Measurements from ENCODE around the gene WDR73. TPM values are rescaled to one million over a fixed set of nuclear protein-coding genes. Genes with fewer than 3 reads are reported as not detected.
"Not testable (repeated sequence)": the region's sequence is repeated elsewhere in the genome, so short reads cannot be mapped to it uniquely, and the experiment has no call there.

The WDR73 gene
- total RNA-seq, 1 donor from 2014 or later, result 13.7 TPM

DNA sequence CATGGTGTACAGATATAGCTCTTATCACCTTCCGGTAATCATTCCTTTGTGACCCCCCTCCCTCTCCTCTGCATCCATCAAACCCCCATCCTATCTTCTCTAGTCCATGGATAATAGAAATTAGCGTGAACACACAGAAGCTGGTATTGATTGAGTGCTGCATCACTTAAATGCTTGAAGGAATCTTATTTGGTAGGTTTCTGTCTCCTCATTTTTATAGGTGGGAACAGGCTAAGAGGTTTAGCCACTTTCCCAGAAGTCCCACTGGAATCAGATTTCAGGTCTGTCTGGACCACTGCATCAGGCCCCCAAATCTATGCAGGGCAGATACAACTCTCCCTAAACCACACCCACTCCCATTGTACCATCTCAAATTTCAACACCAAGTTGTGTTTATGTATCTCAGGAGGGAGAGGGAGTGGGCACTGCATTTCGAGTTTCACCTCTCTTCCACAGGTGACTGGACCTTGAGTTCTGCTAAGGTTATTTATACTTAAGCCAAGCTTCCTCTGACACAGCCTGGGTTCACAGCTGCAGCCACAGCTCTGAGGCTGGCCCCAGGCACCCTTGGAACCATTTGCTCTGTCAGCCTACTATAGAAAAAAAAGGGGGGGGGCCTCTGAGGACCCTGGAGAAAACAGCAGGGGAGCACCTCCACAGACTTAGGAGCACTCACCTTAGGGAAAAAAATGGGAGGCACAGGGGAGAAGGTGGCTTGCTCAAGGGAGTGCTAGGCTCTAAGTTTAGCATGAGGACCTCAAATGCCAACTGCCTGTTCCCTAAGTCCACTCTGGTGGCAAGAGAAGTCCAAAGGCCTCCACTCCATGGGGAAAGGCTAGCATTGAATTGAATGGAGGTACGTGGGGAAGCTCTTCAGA, 6.1 kb upstream of the WDR73 start:
- ATAC-seq (ENCODE audit: poor library complexity) (no peak), DNase-seq (no peak)
- intact Hi-C loops (cut with DNase I), result no loop called here

- DNase-seq (no peak), ATAC-seq (ENCODE audit: poor library complexity) (no peak)
- intact Hi-C loops (cut with DNase I), result no loop called here
These were observed 4.8 kb upstream of the WDR73 start for GRCh38 chr15:84658788-84659411.

DNA sequence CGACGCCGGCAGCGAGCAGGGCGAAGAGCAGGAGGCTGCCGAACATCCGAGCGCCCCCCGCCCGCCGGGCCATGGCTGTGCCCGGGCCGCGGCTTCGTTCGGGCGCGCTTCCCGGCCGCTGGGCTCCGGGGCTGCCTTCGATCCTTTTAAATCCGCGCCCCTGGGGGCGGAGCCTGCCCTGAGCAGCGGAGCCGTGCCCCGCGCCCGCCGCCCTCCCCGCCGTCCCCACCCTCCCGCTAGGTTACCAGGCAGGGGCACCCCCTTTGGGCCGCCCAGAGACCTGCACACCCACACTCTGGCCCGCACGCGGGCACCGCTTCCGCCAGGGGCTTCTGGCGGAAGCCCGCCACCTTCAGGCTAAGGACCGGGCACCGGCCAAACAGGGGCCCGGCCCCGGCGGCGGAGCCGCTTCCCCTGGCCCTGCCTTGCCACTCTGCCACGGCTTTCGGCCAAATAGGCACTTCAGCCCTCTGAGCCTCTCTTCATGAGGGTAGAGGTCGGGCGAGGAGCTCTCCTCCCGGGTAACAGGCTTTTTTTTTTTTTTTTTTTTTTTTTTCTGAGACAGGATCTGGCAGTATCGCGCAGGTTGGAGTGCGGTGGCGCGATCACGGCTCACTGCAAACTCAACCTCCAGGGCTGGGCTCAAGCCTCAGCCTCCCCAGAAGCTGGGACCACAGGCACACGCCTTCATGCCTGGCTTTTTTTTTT, 4.2 kb upstream of the WDR73 start, which contains the start of gene NMB:
NMB (minus strand) TSS at position 120 of the 708 bp plus-strand sequence; CDS start at position 73, 47 bp downstream.
- intact Hi-C loops (cut with DNase I), result no loop called here
- peak; percentile 66 for ATAC-seq (ENCODE audit: poor library complexity)
- DNase-seq, result peak; percentile 85

- intact Hi-C loops (cut with DNase I), result no loop called here
- ATAC-seq (ENCODE audit: poor library complexity), result no peak
- no peak for DNase-seq
These were observed 3.6 kb upstream of the WDR73 start for GRCh38 chr15:84657748-84658079.

DNA sequence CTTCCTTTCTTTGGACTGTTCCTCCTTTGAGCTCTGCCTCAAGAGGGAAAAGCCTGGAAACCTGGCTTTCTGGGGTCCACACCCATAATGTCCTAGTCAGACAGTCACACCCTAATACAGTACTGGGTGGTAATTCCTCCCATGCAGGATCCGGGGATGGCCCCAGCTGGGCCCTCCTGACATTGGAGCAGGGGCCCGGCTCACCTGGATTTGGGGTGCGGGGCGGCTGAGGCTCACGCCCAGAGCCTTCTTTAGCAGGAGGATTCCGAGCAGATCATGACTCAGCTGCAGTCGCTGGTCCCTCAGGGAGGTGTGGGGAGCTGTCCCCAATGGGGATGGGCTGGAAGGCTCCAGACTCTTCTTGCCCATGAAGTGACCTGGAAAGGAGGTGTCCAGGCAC, 2.9 kb upstream of the WDR73 start:
- intact Hi-C loops (cut with DNase I), result no loop called here
- DNase-seq (no peak), ATAC-seq (ENCODE audit: poor library complexity) (no peak)

DNA sequence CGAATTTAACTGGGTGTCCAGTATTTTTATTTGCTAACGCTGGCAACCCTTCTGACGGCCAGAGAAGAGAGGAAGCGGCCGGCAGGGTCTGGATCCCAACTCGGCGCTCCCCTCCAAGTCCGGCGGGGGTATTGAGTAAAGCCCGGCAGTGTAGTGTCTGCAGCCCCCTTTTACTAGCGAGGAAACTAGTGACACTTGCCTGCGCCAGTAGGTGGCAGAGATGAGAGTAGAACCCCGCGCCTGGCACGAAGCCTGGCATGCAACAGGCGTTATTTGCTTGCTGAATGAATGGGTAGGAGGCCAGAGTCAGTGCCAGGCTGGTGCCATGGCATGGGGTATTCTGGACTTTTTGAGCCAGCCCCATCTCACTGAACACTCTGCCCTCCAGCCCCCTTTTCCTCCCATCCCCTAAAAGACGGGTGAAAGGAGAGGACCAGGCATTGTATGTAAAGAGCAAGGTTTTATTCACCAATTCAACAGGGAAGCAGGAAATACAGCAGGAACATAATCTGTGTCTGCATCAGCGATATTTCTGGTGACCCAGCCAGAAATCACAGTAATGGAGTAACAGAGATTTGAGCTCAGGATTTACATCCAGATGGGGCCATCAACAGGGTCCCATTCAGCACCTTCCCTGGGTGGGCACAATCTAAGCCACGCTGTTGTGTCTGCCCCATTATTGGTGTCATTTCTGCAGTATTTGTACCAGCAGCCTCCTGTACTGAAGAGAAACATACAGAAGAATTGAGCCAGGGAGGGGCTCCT, 788 bp upstream of the WDR73 start:
- intact Hi-C loops (cut with DNase I), result no loop called here

GRCh38 chr15:84653584-84653909, 536 bp downstream of the WDR73 start:
- intact Hi-C loops (cut with DNase I), result no loop called here
- no peak for ATAC-seq (ENCODE audit: poor library complexity)
- DNase-seq, result no peak

More for the DNA sequence above, 788 bp upstream of the WDR73 start:
- peak; percentile 64 for ATAC-seq (ENCODE audit: poor library complexity)
- DNase-seq, result peak; percentile 90

DNA sequence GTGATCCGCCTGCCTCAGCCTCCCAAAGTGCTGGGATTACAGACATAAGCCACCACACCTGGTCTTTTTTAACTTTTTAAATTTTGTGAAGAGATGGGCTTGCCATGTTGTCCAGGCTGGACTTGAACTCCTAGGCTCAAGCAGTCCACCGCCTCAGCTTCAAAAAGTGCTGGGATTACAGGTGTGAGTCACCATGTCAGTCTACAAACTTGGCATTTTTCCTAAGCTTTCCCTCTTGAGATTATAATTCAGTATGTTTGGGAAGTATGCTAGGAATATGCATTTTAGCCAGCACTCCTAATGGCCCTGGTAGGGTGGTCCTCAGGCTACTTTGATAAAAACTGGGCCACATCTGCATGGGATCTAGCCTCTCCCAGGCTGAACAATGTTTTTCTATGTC, 4.4 kb downstream of the WDR73 start:
- no peak for DNase-seq
- no peak for ATAC-seq (ENCODE audit: poor library complexity)
- intact Hi-C loops (cut with DNase I), result no loop called here

- intact Hi-C loops (cut with DNase I), result no loop called here
- peak; percentile 84 for DNase-seq
- ATAC-seq (ENCODE audit: poor library complexity), result peak; percentile 58
These were observed 5.5 kb downstream of the WDR73 start for GRCh38 chr15:84648539-84648938.

- ATAC-seq (ENCODE audit: poor library complexity) (no peak), DNase-seq (no peak)
- intact Hi-C loops (cut with DNase I), result no loop called here
These were observed 6.4 kb downstream of the WDR73 start for GRCh38 chr15:84647726-84648125.

DNA sequence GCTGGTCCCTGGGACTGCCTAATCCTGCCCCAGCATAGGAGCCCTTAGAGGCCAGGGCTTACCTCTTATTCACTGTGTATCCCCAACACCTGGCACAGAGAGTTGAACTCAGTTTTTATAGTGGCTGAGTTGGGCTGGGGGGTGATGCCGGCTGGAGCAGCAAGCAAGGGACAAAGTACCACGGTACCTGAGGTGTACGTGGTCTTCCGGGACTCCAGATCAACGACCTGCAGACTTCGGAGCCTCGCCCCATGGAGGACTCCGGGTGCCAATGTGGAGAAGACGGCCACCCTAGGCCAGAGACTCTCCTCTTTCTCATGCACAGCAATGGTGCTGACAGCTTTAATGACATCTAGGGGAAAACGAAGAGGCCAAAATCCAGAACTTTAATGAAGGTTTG, 8.1 kb downstream of the WDR73 start:
- intact Hi-C loops (cut with DNase I), result no loop called here
- ATAC-seq (ENCODE audit: poor library complexity) (no peak), DNase-seq (peak; percentile 26)

DNA sequence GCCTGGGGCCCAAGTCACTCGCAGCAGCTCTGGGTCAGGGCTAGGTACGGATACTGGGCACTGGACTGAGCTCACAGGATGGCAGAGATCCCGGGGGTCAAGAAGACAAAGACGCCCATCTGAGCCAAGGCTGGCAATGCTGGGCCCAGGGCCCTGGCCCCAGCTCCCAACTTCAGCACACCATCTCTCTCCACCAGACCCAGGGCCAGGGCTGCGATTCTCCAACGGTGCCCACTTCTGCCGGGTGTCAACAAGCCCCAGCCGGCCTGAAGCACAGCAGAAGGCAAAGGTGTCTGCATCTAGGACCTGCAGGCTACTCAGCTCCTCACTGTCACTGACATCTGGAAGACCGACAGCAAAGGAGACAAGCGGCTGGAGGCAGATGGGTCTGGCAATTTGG, 8.6 kb downstream of the WDR73 start:
- no peak for ATAC-seq (ENCODE audit: poor library complexity)
- DNase-seq, result peak; percentile 34
- intact Hi-C loops (cut with DNase I), result no loop called here

DNA sequence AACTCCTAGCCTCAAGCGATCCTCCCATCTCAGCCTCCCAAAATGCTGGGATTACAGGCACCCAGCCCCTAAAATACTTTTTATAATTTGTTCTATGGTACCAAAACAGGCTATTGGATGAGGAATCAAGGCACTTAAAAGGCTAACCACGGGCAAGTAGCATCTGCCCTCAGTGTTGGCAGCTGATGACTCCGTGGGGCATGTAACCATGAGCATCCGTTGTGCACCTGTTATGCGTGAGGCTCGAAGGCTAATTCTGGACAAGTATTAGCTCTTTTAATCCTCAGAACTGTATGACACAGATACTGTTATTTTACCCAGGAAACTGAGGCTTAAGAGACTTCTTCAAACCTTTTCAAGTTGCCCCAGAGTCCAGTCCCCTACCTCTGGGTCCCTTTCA, 10.2 kb downstream of the WDR73 start:
- no peak for ATAC-seq (ENCODE audit: poor library complexity)
- intact Hi-C loops (cut with DNase I), result no loop called here
- no peak for DNase-seq

GRCh38 chr15:84642640-84643039, 11.4 kb downstream of the WDR73 start:
- ATAC-seq (ENCODE audit: poor library complexity); intact Hi-C loops (cut with DNase I): not testable (repeated sequence)

DNA sequence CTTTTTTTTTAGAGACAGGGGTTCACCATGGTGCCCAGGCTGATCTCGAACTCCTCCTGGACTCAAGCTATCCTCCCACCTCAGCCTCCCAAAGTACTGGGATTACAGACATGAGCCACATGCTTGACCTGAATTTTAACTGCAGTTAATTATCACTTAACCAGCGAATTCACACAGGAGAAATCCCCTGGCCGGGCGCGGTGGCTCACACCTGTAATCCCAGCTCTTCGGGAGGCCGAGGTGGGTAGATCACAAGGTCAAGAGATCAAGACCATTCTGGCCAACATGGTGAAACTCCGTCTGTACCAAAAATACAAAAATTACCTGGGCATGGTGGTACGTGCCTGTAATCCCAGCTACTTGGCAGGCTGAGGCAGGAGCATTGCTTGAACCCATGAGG, 12.2 kb downstream of the WDR73 start:
- ATAC-seq (ENCODE audit: poor library complexity); intact Hi-C loops (cut with DNase I): not testable (repeated sequence)
- DNase-seq, result peak; percentile 24

More at GRCh38 chr15:84642640-84643039, 11.4 kb downstream of the WDR73 start:
- DNase-seq, result not testable (repeated sequence)

DNA sequence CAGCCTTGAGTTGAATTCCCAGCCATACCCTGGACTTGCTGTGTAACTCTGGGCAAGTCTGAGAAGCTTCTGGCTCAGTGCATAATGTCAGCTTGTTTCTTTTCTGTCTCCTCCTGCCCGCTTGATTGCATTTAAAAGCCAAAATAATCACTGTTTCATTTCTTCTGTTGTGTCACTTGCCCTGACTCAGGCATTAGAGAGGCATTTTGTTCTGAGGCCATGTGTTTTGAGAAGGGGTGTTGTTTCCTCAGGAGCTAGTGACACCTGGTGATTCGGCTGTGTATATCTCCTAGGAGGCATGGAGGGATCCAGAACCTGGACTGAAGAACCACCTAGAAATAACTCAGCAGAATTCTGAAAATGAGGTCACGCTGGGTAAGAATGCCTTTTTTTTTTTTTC, 16.0 kb downstream of the WDR73 start:
- intact Hi-C loops (cut with DNase I), result no loop called here
- no peak for ATAC-seq (ENCODE audit: poor library complexity)
- no peak for DNase-seq

GRCh38 chr15:84634228-84634837, 19.8 kb downstream of the WDR73 start:
- DNase-seq, result no peak
- no peak for ATAC-seq (ENCODE audit: poor library complexity)
- intact Hi-C loops (cut with DNase I), result no loop called here

DNA sequence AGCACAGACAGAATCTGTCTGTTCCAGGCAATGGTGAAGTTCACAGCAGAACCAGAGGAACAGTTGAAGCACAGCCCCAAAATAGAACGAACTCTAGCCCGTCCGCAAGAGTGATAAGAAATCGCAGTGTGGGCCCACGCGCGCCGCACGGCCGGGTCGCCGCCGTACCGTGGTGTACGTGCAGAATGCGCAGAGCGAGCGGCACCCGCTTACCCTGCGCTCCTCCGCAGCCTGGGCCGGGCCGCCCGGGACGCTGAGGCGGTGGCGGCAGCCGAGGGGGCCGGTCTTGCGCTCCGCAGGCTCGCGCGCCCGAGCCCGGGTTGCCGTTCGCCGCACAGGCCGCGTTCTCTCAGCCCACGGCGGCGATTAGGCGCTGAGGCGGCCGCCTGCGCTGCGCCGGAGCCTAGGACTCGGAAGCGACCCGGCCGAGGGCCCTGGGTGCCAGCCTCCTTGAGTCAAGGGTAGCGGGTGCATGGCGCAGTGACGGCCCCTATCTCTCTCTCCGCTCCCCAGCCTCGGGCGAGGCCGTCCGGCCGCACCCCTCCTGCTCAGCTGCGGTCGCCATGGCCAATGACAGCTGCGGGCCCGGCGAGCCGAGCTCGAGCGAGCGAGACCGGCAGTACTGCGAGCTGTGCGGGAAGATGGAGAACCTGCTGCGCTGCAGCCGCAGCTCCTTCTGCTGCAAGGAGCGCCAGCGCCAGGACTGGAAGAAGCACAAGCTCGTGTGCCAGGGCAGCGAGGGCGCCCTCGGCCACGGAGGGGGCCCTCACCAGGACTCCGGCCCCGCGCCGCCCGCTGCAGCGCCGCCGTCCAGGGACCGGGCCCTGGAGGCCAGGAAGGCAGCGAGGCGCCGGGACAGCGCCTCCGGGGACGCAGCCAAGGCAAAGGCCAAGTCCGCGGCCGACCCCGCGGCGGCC, 20.5 kb downstream of the WDR73 start:
- intact Hi-C loops (cut with DNase I), result no loop called here
- ATAC-seq (ENCODE audit: poor library complexity), result peak; percentile 76
- DNase-seq, result peak; percentile 86
